ENCODE measurements around the gene RBM23.
A peak's percentile ranks its signal among the peaks of the same experiment; 100 is the strongest.
"Not testable (repeated sequence)": the region's sequence is repeated elsewhere in the genome, so short reads cannot be mapped to it uniquely, and the experiment has no call there.

Gene RBM23

DNA sequence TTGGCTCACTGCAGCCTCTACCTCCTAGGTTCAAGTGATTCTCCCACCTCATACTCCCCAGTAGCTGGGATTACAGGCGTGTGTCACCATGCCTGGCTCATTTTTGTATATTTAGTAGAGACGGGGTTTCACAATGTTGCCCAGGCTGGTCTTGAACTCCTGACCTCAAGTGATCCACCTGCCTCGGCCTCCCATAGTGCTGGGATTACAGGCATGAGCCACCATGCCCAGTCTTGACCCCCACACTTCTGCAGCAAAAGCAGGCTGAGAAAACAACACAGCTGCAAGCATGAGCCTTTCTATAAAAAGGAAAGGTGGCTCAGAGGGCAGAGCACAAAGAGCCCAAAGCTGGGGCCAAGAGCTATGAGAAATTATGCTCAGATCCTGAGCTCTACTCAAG lies 58.6 kb downstream of the RBM23 start:
- DNase-seq = not testable (repeated sequence)

DNA sequence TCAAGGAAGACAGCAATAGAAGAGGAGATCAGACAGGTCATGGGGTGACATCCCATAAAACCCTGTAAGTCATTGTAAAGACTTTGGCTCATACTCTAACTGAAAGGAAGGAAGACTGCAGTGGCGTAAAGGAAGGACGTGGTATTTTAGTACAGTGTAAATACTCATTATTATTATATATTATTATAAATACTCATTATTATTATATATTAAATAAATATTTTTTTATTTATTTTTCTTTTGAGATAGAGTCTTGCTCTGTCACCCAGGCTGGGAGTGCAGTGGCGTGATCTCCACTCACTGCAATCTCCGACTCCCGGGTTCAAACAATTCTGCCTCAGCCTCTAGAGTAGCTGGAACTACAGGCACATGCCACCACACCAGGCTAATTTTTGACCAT lies 62.5 kb downstream of the RBM23 start:
- DNase-seq = no peak

DNA sequence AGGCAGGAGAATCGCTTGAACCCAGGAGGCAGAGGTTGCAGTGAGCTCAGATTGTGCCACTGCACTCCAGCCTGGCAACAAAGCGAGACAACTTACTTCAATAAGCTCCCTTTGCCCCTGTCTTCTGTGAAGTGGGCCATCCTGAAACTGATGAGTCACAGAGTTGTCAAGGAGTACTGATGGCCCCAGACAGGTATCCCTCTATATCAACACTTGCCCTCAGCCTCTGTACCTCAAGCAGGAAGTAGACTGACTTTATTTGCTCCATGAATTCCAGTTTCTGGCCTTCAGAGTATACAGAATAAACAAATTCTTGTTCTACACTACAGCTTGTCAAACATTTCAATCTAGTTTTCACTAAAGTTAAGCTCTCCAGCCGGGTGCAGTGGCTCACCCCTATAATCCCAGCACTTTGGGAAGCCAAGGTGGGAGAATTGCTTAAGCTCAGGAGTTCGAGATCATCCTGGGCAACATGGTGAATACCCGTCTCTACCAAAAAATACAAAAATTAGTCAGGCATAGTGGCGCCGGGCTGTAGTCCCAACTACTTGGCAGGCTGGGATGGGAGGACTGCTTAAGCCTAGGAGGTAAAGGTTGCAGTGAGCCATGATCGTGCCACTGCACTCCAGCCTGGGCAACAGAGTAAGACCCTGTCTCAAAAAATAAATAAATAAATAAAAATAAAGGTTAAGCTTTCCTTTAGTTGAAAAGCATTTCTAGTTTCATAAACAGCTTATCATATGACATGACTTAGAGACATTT lies 63.8 kb downstream of the RBM23 start:
- DNase-seq = no peak

DNA sequence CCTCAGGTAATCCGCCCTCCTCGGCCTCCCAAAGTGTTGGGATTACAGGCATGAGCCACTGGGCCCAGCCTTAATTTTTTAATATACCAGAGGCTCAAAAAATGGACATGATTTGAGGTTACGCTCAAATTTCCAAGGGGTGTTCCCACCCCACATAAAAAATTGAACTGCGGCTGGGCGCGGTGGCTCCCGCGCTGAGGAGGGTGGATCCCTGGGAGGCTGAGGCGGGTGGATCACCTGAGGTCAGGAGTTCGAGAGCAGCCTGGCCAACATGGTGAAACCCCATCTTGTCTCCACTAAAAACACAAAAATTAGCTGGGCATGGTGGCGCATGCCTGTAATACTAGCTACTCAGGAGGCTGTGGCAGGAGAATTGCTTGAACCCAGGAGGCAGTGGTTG lies 64.7 kb downstream of the RBM23 start:
- not testable (repeated sequence) for DNase-seq

DNA sequence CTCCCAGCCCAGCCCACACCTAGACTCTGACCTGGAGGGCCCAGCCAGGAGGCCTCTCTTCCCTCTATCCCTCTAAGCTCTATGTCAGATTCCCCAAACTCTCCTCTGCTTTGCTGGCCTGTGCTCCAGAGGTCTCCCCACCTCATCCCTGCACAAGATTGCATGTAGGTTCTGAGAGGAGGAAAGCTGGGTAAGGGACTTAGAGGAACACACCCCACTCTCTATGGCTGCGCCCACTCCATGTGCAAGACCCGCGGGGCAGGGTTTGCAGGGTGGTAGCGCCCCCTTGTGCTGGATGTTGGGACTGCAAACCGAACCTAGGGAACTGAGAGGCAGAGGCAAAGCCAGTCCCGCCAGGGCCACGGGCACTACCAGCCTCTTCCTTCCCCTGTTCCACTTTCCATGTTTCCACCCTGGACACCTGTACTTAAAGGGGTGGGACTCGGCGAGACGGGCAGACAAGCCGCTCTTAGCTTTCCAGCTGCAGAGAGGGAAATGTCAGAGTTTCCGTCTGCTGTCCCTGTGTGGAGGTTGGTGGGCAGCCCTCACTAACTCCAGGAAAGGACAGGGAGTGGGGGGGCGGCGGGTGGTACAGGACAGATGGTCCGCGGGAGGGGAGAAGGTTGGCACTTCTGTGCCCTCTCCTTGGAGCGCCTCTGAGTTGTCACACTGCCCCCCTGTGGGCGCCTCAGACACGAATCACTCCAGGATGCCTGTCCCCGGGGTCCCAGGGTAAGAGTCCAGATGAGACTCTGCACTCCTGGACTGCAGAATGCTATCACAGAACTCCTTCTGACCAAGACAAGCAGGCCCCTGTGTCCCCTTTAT lies 65.8 kb downstream of the RBM23 start:
- DNase-seq = peak; percentile 72

DNA sequence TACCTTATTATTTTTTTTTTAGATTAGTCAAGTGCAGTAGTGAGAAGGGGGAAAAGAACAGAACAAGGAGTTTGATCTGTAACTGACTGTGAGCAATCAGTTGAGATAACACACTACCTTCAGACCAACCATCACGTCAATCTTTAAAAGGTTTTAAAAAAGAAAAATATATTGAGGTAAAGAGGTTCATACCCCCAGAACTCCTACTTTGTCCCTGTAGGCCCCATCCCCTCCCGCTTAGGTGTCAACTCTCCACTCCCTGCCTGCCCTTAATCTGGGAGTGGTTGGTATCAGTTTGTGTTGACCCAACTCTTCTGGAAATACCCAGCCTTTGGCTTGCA lies 66.4 kb downstream of the RBM23 start:
- DNase-seq = no peak

DNA sequence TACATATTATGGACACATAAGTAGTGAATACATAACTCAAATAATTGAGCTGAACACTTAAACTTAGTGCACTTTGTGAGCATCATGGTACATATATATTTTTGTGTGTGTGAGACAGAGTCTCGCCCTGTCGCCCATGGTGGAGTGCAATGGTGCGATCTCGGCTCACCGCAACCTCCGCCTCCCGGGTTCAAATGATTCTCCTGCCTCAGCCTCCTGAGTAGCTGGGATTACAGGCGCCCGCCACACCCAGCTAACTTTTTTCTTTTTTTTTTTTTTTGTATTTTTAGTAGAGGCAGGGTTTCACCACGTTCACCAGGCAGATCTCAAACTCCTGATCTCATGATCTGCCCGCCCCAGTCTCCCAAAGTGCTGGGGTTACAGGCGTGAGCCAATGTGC lies 66.8 kb downstream of the RBM23 start:
- not testable (repeated sequence) for DNase-seq

DNA sequence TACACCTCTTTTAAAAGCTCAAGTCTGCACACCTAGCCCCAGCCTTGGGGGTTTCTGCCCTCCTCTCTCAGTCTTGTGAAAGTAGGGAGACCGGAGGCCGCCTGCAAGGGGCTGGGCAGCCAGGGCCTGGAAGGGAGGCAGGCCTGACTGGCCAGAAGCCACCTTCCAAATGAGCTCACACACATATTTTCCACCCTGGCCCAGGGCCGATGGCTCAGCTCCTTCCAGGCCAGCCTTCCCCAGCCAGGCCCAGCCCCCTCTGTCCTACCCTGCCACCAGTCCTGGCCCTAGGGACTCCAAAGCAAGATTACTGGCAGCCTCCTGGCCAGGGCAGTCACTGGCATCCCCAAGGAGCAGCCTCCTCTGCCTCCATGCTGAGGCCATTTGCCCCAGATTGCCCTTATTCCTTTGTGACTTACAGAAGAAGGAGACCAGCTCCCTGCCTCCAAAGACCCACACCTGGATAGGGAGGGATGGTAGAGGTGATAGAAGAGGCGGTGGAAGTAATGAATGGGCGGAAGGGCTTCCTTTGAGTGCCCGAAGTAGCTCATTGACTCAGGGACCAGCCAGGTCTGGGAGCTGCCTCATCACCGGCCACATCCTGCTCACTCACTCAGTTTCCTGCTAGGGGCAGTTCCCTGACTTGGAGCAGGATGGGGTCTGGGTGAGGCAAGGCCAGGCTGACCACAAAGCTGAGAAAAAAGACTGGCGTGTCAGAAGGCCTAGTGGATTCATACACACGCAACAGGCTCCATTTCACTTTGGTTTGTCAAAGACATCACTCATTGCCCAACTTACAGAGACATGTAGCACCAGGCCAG lies 67.8 kb downstream of the RBM23 start:
- peak; percentile 99 for DNase-seq

DNA sequence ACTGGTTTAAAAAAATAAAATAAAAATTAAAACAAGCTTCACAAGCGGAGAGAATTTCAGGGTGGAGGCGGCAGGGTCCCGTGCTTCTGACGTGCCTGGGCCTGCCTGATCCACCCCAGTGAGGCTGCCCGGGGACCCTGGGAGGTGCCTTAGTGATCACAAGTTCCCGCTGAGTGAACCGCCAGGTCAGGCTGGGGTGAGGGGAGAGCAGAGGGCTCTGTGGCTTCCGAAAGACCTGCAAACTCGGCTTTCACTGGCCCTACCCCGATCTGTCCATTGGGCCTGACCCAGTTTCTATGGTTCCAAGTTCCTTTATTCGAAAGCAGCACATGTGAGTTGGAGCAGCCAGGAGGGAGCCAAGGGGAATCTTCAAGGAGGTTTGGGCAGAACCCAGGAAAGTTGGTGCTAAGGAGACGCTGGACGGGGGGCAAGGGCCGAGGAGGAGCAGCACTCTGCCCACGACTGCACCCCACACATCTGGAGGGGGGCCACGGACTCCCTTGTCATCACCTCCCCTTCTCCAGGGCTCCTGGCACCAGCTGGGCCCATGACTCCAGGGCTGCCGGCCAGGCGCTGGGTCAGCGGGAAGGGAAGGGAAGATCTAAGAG lies 69.6 kb downstream of the RBM23 start:
- DNase-seq = peak; percentile 38

DNA sequence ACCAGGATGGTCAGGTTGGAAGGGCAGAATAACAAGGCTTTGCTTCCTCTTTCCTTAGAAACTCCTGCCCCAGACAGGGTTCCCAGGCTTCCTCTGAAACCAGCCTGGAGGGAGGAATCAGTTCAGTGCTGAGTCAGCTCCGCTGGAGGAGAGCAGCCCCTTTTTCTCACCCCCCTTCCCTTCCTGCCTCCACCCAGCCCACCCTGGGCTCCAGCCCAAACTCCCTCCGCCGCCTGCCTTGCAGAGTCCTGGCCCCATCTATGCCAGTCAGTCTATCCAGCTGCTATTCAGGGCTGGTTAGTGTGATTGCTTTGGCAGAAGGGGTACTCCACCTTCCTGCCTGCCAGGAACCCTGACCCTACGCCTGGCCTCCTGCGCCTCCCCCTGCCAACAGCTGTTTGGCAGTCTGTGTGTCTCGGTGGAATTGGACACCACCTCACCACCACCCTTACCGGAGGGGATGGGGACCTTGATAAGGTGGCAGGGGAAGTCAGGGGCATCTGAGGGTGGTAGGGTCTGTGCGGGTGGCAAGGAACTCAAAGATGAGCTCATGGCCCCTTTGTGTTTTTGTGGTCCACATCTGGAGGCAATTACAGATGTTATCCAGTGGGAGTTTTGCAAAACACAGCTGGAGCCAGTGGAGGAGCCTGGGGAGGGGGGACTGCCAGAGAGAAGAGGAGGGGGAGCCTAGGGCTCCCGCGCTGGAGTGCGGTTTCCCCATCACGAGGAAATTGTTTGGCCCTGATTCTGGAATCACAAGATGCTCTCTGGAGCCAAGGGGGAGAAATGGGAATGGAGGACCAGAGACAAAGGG lies 70.4 kb downstream of the RBM23 start:
- DNase-seq = peak; percentile 88

DNA sequence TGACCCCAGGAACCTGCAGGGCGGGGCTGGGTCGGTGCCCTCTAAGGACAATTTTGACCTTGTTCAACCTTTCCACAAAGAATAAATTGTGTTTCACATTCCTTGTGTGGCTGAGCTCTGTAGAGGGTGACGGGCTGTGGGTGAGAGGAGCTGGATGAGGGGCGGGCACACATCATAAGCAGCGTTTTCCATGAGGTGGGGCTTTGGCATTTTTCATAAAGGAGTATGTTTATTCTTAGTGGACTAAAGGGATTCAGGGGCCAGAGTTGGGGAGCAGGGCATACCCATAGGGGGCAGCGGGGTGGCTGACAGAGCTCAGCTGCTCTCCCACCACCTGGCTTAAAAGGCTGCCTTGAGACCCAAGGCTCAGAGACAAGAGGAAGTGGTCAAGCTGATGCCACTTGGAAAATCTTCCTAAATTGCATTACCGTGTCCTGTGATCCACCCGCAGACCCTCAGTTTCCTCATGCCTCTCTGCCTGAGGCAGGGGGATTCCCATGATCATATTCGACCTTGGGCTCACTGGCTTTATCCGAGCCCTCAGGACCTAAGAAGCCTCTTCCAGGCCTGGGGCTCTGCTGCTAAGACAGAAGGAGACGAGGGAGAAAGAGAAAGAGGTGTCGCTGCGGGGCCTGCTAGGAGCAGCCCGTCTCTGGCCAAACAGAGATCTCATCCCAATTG lies 71.1 kb downstream of the RBM23 start:
- DNase-seq = peak; percentile 79

DNA sequence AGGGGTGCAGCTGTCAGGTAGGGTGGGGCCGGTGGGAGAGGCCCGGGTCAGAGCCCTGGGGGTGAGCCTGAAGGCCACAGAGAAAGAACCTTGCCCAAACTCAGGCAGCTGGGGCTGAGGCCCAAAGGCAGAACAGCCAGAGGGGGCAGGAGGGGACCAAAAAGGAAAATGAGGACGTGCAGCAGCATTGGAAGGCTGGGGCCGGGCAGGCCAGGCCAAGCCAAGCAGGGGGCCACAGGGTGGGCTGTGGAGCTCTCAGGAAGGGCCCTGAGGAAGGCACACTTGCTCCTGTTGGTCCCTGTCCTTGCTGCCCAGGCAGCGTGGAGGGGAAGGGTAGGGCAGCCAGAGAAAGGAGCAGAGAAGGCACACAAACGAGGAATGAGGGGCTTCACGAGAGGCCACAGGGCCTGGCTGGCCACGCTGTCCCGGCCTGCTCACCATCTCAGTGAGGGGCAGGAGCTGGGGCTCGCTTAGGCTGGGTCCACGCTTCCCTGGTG lies 72.1 kb downstream of the RBM23 start:
- no peak for DNase-seq

DNA sequence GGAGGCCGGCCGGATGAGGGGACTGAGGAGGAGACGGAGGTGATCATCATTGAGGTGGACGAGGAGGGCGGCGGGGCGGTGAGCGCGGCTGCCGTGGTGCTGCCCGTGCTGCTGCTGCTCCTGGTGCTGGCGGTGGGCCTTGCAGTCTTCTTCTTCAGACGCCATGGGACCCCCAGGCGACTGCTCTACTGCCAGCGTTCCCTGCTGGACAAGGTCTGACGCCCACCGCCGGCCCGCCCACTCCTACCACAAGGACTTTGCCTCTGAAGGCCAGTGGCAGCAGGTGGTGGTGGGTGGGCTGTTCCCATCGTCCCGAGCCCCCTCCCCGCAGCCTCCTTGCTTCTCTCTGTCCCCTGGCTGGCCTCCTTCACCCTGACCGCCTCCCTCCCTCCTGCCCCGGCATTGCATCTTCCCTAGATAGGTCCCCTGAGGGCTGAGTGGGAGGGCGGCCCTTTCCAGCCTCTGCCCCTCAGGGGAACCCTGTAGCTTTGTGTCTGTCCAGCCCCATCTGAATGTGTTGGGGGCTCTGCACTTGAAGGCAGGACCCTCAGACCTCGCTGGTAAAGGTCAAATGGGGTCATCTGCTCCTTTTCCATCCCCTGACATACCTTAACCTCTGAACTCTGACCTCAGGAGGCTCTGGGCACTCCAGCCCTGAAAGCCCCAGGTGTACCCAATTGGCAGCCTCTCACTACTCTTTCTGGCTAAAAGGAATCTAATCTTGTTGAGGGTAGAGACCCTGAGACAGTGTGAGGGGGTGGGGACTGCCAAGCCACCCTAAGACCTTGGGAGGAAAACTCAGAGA lies 72.9 kb downstream of the RBM23 start:
- DNase-seq = no peak

DNA sequence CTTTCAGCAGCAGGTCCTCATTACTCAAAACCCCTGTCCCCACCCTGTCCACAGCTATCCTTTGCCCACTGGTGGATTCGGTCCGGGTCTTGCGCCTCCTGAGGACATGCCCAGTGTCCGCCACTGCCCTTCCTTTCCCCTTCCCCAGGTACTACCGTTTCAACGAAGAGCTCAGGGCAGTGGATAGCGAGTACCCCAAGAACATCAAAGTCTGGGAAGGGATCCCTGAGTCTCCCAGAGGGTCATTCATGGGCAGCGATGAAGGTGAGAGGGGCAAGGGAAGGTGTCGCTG lies 73.9 kb downstream of the RBM23 start:
- no peak for DNase-seq

DNA sequence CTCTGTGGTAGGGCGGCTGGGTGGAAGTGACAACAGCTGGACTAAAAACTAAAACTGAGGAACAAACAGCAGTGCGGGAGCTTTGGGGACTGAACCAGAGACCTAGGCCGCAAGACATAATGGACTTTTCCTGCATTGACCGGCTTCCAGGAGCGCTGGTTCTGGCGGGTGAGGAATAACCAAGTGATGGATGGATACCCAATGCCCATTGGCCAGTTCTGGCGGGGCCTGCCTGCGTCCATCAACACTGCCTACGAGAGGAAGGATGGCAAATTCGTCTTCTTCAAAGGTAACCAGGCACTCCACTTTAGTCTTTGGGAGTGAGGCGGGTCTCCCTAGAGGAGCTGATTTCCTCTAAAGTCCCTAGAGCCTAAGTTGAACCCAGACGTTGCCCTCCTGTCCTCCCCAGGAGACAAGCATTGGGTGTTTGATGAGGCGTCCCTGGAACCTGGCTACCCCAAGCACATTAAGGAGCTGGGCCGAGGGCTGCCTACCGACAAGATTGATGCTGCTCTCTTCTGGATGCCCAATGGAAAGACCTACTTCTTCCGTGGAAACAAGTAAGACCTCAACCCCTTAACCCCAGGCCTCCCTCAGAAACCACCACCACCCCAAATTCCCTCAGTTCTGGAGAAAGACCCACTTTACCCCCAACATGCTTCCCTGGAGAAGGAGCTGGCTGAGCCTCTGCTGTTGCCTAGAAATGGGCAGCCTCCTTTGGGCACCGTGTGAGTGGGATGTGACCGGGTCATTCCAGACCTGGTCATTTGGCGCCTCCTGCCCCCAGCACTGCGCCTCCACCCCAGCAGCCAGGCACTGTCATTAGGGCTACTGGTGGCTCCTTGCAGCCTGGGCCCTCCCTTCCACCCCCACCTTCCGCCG lies 74.5 kb downstream of the RBM23 start:
- no peak for DNase-seq

Data from HCEC 1CT (cell line).